SK-N-MC (cell line): Measurements from ENCODE around the gene PAN2.

ENCODE experiments used
- EZH2 ChIP-seq: fragments of 200-600 bp; sonication (generic); IDR thresholded peaks from one replicate; pipeline ENCODE4 v1.6.1; 2017; ENCODE audit warnings: antibody characterized with exemption
- FOXP2 ChIP-seq: optimal IDR thresholded peaks from 2 replicates; pipeline ENCODE3; 2011; ENCODE audit warnings: mild to moderate bottlenecking, moderate library complexity; ENCODE audit not compliant: insufficient read depth; ENCODE audit errors: extremely low read length, control extremely low read depth
- POLR2AphosphoS5 ChIP-seq: IDR thresholded peaks from 2 replicates; pipeline ENCODE4 v1.6.1; 2012; ENCODE audit warnings: mild to moderate bottlenecking, low read depth, low read length, borderline replicate concordance

DNA sequence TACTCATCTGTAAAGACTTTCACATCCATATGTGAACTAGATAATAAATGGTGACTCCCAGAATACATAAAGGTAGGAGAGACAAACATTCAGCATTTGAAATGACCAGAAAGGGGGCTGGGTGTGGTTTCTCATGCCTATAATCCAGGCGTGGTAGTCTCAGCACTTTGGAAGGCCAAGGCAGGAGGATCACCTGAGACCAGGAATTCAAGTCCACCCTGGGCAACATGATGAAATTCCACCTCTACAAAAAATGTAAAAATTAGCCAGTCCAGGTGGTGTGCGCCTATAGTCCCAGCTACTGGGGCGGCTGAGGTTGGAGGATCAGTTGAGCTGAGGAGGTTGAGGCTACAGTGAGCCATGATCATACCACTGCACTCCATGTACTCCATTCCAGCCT is 29.5 kb downstream of the PAN2 start:
- no peak for TF ChIP-seq POLR2AphosphoS5
- TF ChIP-seq EZH2 = no peak
- no peak for TF ChIP-seq FOXP2
